DOHH2 (cell line): Measurements from ENCODE around the gene MTFMT.

Experiments used
- CTCF ChIP-seq: fragments of 200-600 bp; sonication (generic); IDR thresholded peaks from one replicate; pipeline ENCODE4 v1.5.1; 2014; ENCODE audit warnings: antibody characterized with exemption, mild to moderate bottlenecking, low read depth, low read length; ENCODE audit not compliant: poor library complexity, severe bottlenecking
- EZH2phosphoT487 ChIP-seq: fragments of 200-600 bp; sonication (generic); IDR thresholded peaks from 2 replicates; pipeline ENCODE4 v1.6.1; 2017; ENCODE audit warnings: borderline replicate concordance, mild to moderate bottlenecking, antibody characterized with exemption, low read length, moderate library complexity, mixed read lengths

GRCh38 chr15:64961013-64961412 is 68.4 kb downstream of the MTFMT start:
- TF ChIP-seq CTCF (no peak), EZH2phosphoT487 (no peak)
